HEK293 (cell line): ENCODE results near the gene TLE5.

Experiments used
- CTCF ChIP-seq: fragments of 450-650 bp; formaldehyde crosslinking; IDR thresholded peaks from 2 replicates; pipeline ENCODE4 v1.5.1; 2016; ENCODE audit warnings: missing biosample characterization, missing genetic modification characterization
- ZNF239 ChIP-seq: fragments of 450-650 bp; formaldehyde crosslinking; IDR thresholded peaks from 2 replicates; pipeline ENCODE4 v1.5.1; 2016; ENCODE audit warnings: missing biosample characterization, missing genetic modification characterization
- ZNF423 ChIP-seq: fragments of 450-650 bp; formaldehyde crosslinking; IDR thresholded peaks from 2 replicates; pipeline ENCODE4 v1.5.1; 2016; ENCODE audit warnings: missing biosample characterization, missing genetic modification characterization
- ZNF48 ChIP-seq: fragments of 450-650 bp; formaldehyde crosslinking; IDR thresholded peaks from 2 replicates; pipeline ENCODE4 v1.5.1; 2016; ENCODE audit warnings: missing biosample characterization, missing genetic modification characterization
- ZNF501 ChIP-seq: fragments of 450-650 bp; formaldehyde crosslinking; IDR thresholded peaks from 2 replicates; pipeline ENCODE4 v1.5.1; 2016; ENCODE audit warnings: missing biosample characterization, missing genetic modification characterization
- ZNF558 ChIP-seq: fragments of 450-650 bp; formaldehyde crosslinking; IDR thresholded peaks from 2 replicates; pipeline ENCODE4 v1.5.1; 2016; ENCODE audit warnings: missing biosample characterization, missing genetic modification characterization
- ZNF610 ChIP-seq: fragments of 450-650 bp; formaldehyde crosslinking; IDR thresholded peaks from 2 replicates; pipeline ENCODE4 v1.5.1; 2016; ENCODE audit warnings: missing biosample characterization, missing genetic modification characterization, borderline replicate concordance
- ZNF776 ChIP-seq: fragments of 450-650 bp; formaldehyde crosslinking; IDR thresholded peaks from 2 replicates; pipeline ENCODE4 v1.5.0; 2017; ENCODE audit warnings: missing biosample characterization, missing genetic modification characterization, borderline replicate concordance
- ZNF791 ChIP-seq: fragments of 450-650 bp; formaldehyde crosslinking; IDR thresholded peaks from 2 replicates; pipeline ENCODE4 v1.5.1; 2016; ENCODE audit warnings: missing biosample characterization, missing genetic modification characterization

- TF ChIP-seq ZNF791 (tag by site-specific recombination): no peak
- no peak for TF ChIP-seq ZNF48 (tag by site-specific recombination)
- TF ChIP-seq CTCF (tag by site-specific recombination): no peak
- TF ChIP-seq ZNF501: no peak
- TF ChIP-seq ZNF610 (tag by site-specific recombination): no peak
- TF ChIP-seq ZNF776 (tag by site-specific recombination): no peak
- TF ChIP-seq ZNF558 (tag by site-specific recombination): no peak
- no peak for TF ChIP-seq ZNF423
- TF ChIP-seq ZNF239 (tag by site-specific recombination): no peak
These were observed 35.0 kb downstream of the TLE5 start for GRCh38 chr19:3027292-3027691.
